Calu3 (cell line): ENCODE measurements around the gene HOXB6. TPM values are rescaled to one million over a fixed set of nuclear protein-coding genes. Genes with fewer than 3 reads are reported as not detected.

ENCODE experiments used
- Bru-seq: library from RNA; stranded (reverse); fragments of 400-500 nt; gene quantifications from one replicate; lab custom pipeline; 2021; lab: Mats Ljungman, UMichigan
- BruChase-seq, 2 experiments: library from RNA; stranded (reverse); fragments of 400-500 nt; gene quantifications; one replicate each; lab custom pipeline; 2021; lab: Mats Ljungman, UMichigan
- BruUV-seq: library from RNA; stranded (reverse); fragments of 400-500 nt; replicated peaks from 2 replicates; lab custom pipeline; 2021; lab: Mats Ljungman, UMichigan
- CTCF ChIA-PET: fragments of 300-600 bp; sonication (Branson Sonifier 250); formaldehyde crosslinking; loops from one replicate; lab custom pipeline; 2022; ENCODE audit warnings: antibody characterized with exemption; lab: Charles Lee
- DNase-seq: peaks from one replicate; pipeline ENCODE4 v3.0.0; 2022
- H3K27ac Mint-ChIP-seq: one replicate; pipeline ENCODE4 v1.8.0; 2022; ENCODE audit warnings: mixed read lengths; ENCODE audit not compliant: unreplicated experiment
- H3K27me3 Mint-ChIP-seq: one replicate; pipeline ENCODE4 v1.8.0; 2022; ENCODE audit warnings: mixed read lengths; ENCODE audit not compliant: unreplicated experiment
- H3K36me3 Mint-ChIP-seq: one replicate; pipeline ENCODE4 v1.8.0; 2022; ENCODE audit warnings: mild to moderate bottlenecking, moderate library complexity, mixed read lengths; ENCODE audit not compliant: insufficient read depth, unreplicated experiment
- H3K4me1 Mint-ChIP-seq: one replicate; pipeline ENCODE4 v1.8.0; 2022; ENCODE audit warnings: mild to moderate bottlenecking, low read depth, mixed read lengths; ENCODE audit not compliant: unreplicated experiment
- H3K4me3 Mint-ChIP-seq: one replicate; pipeline ENCODE4 v1.8.0; 2022; ENCODE audit warnings: mild to moderate bottlenecking, low read depth, moderate library complexity, mixed read lengths; ENCODE audit not compliant: unreplicated experiment
- H3K9me3 Mint-ChIP-seq: one replicate; pipeline ENCODE4 v1.8.0; 2022; ENCODE audit warnings: low read depth, mixed read lengths; ENCODE audit not compliant: unreplicated experiment
- CTCF ChIP-seq: fragments of 200-600 bp; IDR thresholded peaks from one replicate; pipeline ENCODE4 v1.8.0; 2022; ENCODE audit warnings: antibody characterized with exemption; ENCODE audit not compliant: unreplicated experiment
- intact Hi-C: fragments of 100-400 bp; cut with micrococcal nuclease; formaldehyde crosslinking; loops from one replicate; pipeline ENCODE4 v1.10.0; 2022; ENCODE audit not compliant: unreplicated experiment
- long read RNA-seq: library from polyadenylated mRNA; stranded (forward); transcript quantifications from one replicate; pipeline ENCODE4 v2.0.0, GENCODE V29; 2022
- total RNA-seq: library from RNA; stranded (reverse); gene quantifications from 2 replicates; pipeline ENCODE4 v1.2.3, GENCODE V29; 2022

Gene HOXB6
- total RNA-seq (140 and 144 TPM in 2 replicates), Bru-seq, nascent RNA (percentile 99 among the genes with signal in this experiment), BruChase-seq, experiment 1, labeled RNA remaining after a 6-hour chase (percentile 97 among the genes with signal in this experiment), BruChase-seq, experiment 2, labeled RNA remaining after a 2-hour chase (percentile 99 among the genes with signal in this experiment)
- long read RNA-seq, partial matches to known transcripts: 70 of 82 reads
- long read RNA-seq, other reads (novel, unspliced or antisense): 11 of 82 reads

DNA sequence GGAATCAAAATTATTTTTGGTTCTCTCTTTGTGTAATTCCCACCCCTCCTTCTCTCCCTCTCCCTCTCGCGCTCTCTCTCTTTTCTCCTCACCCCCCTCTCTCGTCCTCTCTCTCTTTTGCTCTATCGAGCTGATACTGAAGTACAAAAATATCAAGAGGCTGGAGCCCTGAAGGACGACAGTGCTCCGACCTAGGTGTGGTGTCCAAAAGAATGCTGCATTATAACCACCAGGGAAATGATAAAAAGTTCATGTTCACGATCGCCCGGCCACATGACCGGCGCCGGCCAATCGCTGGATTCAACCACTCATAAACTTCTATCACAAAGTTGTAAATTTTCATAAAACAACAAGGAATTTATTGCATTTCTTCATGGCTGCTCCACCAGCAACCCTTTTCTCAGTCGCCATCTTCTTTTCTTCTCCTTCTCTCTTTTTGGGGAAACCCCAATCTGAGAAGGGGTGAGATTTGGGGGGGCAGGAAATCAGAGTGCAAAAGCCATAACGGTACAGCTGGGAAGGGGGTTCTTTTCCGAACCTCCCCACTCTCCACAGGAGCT lies at the start of gene HOXB6:
Gene HOXB6, minus strand, starts transcription at position 217 of the 560 bp plus-strand sequence. CDS start 6,836 bp downstream, outside the sequence.
- TF ChIP-seq CTCF: no peak
- CTCF ChIA-PET: interaction anchor here (0.7 to 1.4 kb wide), 4 partner anchors 9 to 782 kb away, joined by 3 to 7 read pairs (median 4); no protein-coding TSS in a partner anchor
- no peaks in the 10 kb centered on the region for H3K27me3 Mint-ChIP-seq
- H3K27ac Mint-ChIP-seq: peak within 1 kb of the TSS; percentile 95
- BruUV-seq: no TSS peak
- DNase-seq: peak; percentile 84
- intact Hi-C loops: no loop called here
- H3K36me3 Mint-ChIP-seq: peaks cover 96% of the 10 kb centered on the region
- H3K4me3 Mint-ChIP-seq: peak within 1 kb of the TSS; percentile 88
- H3K9me3 Mint-ChIP-seq: no peaks in the 10 kb centered on the region
- peaks cover 44% of the 10 kb centered on the region for H3K4me1 Mint-ChIP-seq

DNA sequence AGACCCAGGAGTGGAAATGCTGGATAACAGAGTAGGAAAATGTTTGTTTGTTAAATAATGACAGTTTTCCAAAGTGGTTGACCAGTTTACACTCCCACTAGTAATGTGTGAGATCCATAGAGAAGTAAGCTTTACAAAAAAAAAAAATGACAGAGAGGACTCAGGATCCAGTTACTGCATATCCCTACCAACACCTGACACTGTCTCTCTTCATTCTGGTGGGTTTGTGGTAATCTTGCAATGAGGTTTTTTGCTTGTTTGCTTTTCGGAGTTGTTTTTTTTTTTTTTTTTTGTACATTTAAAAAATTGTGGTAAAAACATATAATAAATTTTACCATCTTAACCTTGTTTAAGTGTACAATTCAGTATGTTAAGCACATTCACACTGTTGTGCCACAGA lies 45.0 kb upstream of the HOXB6 start:
- no TSS peak for BruUV-seq
- Mint-ChIP-seq H3K36me3 (peaks cover 30% of the 10 kb centered on the region), H3K27ac (no peak overlapping the region), H3K4me1 (peaks cover 4% of the 10 kb centered on the region), H3K27me3 (no peaks in the 10 kb centered on the region), H3K4me3 (no peak overlapping the region), H3K9me3 (no peaks in the 10 kb centered on the region)
- intact Hi-C loops: no loop called here
- TF ChIP-seq CTCF: no peak
- CTCF ChIA-PET: no interaction called here
- no peak for DNase-seq

DNA sequence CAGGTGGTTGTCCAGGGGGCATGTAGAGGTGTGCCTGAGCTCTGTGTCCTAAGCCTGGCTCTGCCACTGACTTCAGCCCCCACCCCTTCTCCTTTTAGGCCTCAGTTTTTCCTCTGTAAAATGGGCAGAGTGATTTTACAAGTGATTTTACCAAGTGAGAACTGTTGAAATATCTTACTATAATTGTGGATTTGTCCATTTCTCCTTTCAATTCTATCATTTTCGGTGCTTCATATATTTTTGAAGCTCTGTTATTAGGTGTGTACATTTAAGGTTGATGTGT lies 43.1 kb upstream of the HOXB6 start:
- peak overlapping the region; percentile 83 for H3K27ac Mint-ChIP-seq
- peak overlapping the region; percentile 93 for H3K4me3 Mint-ChIP-seq
- H3K27me3 Mint-ChIP-seq: no peaks in the 10 kb centered on the region
- TF ChIP-seq CTCF: no peak
- intact Hi-C loops: no loop called here
- no peaks in the 10 kb centered on the region for H3K9me3 Mint-ChIP-seq
- peaks cover 36% of the 10 kb centered on the region for H3K36me3 Mint-ChIP-seq
- BruUV-seq: no TSS peak
- DNase-seq: no peak
- CTCF ChIA-PET: no interaction called here
- peaks cover 11% of the 10 kb centered on the region for H3K4me1 Mint-ChIP-seq

DNA sequence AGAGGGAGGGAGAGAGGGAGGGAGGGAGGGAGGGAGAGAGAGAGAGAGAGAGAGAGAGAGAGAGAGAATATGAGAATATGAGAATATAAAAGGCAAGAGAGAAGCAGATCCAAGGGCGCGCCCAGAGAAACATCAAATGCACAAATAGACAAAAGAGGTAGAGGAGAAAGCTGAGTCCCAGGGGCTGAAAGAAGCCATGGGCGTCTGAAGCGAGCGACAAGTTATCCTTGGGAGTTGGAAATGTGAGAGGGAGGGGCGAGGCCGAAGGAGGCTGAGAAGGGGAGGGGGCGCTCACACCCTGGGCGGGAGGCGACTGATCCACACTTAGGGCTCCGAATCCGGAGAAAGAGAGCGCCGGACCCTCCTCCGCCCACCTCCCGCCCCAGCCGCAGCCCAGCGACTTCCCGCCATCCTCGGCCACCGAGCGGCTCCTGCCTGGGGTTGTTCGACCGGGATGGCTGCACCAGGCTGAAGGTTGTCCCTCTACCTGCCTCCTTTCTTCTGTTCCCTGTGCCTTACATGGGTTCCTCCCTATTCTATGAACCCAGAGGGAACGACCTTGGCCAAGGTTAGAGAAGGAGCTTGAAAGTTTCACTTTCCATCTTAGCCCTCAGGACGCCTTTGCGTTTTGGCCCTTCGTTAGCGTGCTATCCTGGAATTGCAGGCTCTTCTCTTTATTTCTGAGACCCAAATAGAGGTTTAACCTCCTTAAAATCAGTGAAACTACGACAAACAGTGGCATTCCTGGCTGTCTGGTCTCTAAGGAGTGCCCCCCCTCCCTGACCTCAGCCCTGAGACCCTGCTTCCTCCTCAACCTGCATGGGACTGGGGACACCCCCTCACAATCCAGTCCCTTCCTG lies 42.5 kb upstream of the HOXB6 start:
- CTCF ChIA-PET: no interaction called here
- Mint-ChIP-seq H3K4me3 (peak overlapping the region; percentile 93), H3K9me3 (no peaks in the 10 kb centered on the region), H3K27me3 (no peaks in the 10 kb centered on the region), H3K4me1 (peaks cover 11% of the 10 kb centered on the region), H3K36me3 (peaks cover 36% of the 10 kb centered on the region), H3K27ac (peak overlapping the region; percentile 83)
- no TSS peak for BruUV-seq
- intact Hi-C loops: no loop called here
- no peak for TF ChIP-seq CTCF
- DNase-seq: peak; percentile 63
